Fibroblast of the conjunctiva (primary cell): Measurements from ENCODE around the gene PCDHGA9.
"Not testable (repeated sequence)": the region's sequence is repeated elsewhere in the genome, so short reads cannot be mapped to it uniquely, and the experiment has no call there.

ENCODE experiments used
- DNase-seq: peaks from one replicate; pipeline ENCODE4 v3.0.0-alpha.2; 2010; ENCODE audit warnings: low read depth

The PCDHGA9 gene

GRCh38 chr5:141402553-141403243 is at the start of gene PCDHGA9:
Gene PCDHGA9, plus strand, starts transcription at chr5:141402778. Its CDS starts 175 bp downstream, at chr5:141402953.
- DNase-seq = no peak

GRCh38 chr5:141354900-141355469 is 47.6 kb upstream of the PCDHGA9 start, which contains the start of gene PCDHGA4:
Gene PCDHGA4, plus strand, starts transcription at chr5:141355021. Its CDS starts 87 bp downstream, at chr5:141355108.
- no peak for DNase-seq

GRCh38 chr5:141355641-141356040 is 46.9 kb upstream of the PCDHGA9 start:
- no peak for DNase-seq

- no peak for DNase-seq
These were observed 46.4 kb upstream of the PCDHGA9 start for GRCh38 chr5:141356133-141356532.

GRCh38 chr5:141356950-141357349 is 45.6 kb upstream of the PCDHGA9 start:
- DNase-seq = no peak

- DNase-seq = no peak
These were observed 42.7 kb upstream of the PCDHGA9 start, which contains the start of gene PCDHGB2 for GRCh38 chr5:141359790-141360426. Gene PCDHGB2, plus strand, starts transcription at chr5:141359994. Its CDS starts 142 bp downstream, at chr5:141360136.

GRCh38 chr5:141360685-141361084 is 41.9 kb upstream of the PCDHGA9 start:
- no peak for DNase-seq

- DNase-seq = no peak
These were observed 39.9 kb upstream of the PCDHGA9 start for GRCh38 chr5:141362719-141363118.

- no peak for DNase-seq
These were observed 38.5 kb upstream of the PCDHGA9 start, which contains the start of gene PCDHGA5 for GRCh38 chr5:141363952-141364660. Gene PCDHGA5, plus strand, starts transcription at chr5:141364162. Its CDS starts 169 bp downstream, at chr5:141364331.

GRCh38 chr5:141366016-141366896 is 36.3 kb upstream of the PCDHGA9 start:
- DNase-seq = no peak

- no peak for DNase-seq
These were observed 32.4 kb upstream of the PCDHGA9 start, which contains the start of gene PCDHGB3 for GRCh38 chr5:141369994-141370848. Gene PCDHGB3, plus strand, starts transcription at chr5:141370242. Its CDS starts 153 bp downstream, at chr5:141370395.

- DNase-seq = no peak
These were observed 30.8 kb upstream of the PCDHGA9 start for GRCh38 chr5:141371572-141372475.

- DNase-seq = no peak
These were observed 28.8 kb upstream of the PCDHGA9 start, which contains the start of gene PCDHGA6 for GRCh38 chr5:141373673-141374317. Gene PCDHGA6, plus strand, starts transcription at chr5:141373891. Its CDS starts 193 bp downstream, at chr5:141374084.

- DNase-seq = no peak
These were observed 28.0 kb upstream of the PCDHGA9 start for GRCh38 chr5:141374627-141375026.

GRCh38 chr5:141375444-141376155 is 27.0 kb upstream of the PCDHGA9 start:
- DNase-seq = not testable (repeated sequence)

- peak; percentile 14 for DNase-seq
These were observed 19.9 kb upstream of the PCDHGA9 start, which contains the start of gene PCDHGA7 for GRCh38 chr5:141382469-141383294. Gene PCDHGA7, plus strand, starts transcription at chr5:141382742. Its CDS starts 158 bp downstream, at chr5:141382900.

- no peak for DNase-seq
These were observed 19.2 kb upstream of the PCDHGA9 start for GRCh38 chr5:141383345-141383744.
